Loucy (cell line): ENCODE results near the gene SPAG7.

Source experiments
- H2AFZ ChIP-seq: fragments of 200-600 bp; sonication (generic); 2 replicates; pipeline ENCODE4 v1.6.0; 2016; ENCODE audit warnings: antibody characterized with exemption, mild to moderate bottlenecking, low read length, moderate library complexity
- H3F3A ChIP-seq: fragments of 200-600 bp; 2 replicates; pipeline ENCODE4 v1.6.0; 2016; ENCODE audit warnings: antibody characterized with exemption, low read depth, mild to moderate bottlenecking
- H3K27me3 ChIP-seq: fragments of 200-600 bp; sonication (generic); 2 replicates; pipeline ENCODE4 v1.6.1; 2014; ENCODE audit warnings: low read length, mild to moderate bottlenecking; ENCODE audit not compliant: insufficient read depth, poor library complexity, severe bottlenecking
- H3K36me3 ChIP-seq: fragments of 200-600 bp; sonication (generic); 2 replicates; pipeline ENCODE4 v1.6.1; 2016; ENCODE audit warnings: low read length; ENCODE audit not compliant: insufficient read depth
- H3K4me1 ChIP-seq: fragments of 200-600 bp; sonication (generic); 2 replicates; pipeline ENCODE4 v1.5.1; 2014; ENCODE audit warnings: low read length, mild to moderate bottlenecking; ENCODE audit not compliant: insufficient read depth, poor library complexity, severe bottlenecking
- H3K4me2 ChIP-seq: fragments of 200-600 bp; sonication (generic); 2 replicates; pipeline ENCODE4 v1.6.0; 2014; ENCODE audit warnings: antibody characterized with exemption, low read length, low read depth, mild to moderate bottlenecking; ENCODE audit not compliant: poor library complexity, severe bottlenecking
- H3K4me3 ChIP-seq: fragments of 200-600 bp; sonication (generic); 2 replicates; pipeline ENCODE4 v1.5.1; 2014; ENCODE audit warnings: low read length, mild to moderate bottlenecking, mixed read lengths; ENCODE audit not compliant: poor library complexity, severe bottlenecking
- H3K79me2 ChIP-seq: fragments of 200-600 bp; sonication (generic); 2 replicates; pipeline ENCODE4 v1.6.1; 2014; ENCODE audit warnings: low read length; ENCODE audit not compliant: insufficient read depth
- H3K9ac ChIP-seq: fragments of 200-600 bp; sonication (generic); 2 replicates; pipeline ENCODE4 v1.6.0; 2014; ENCODE audit warnings: mild to moderate bottlenecking, low read depth, low read length, moderate library complexity; ENCODE audit not compliant: poor library complexity, severe bottlenecking
- H3K9me2 ChIP-seq: fragments of 200-600 bp; sonication (generic); replicated peaks from 2 replicates; pipeline ENCODE4 v1.6.1; 2016; ENCODE audit warnings: low read depth, low read length, mixed read lengths
- H3K9me3 ChIP-seq: fragments of 200-600 bp; sonication (generic); 2 replicates; pipeline ENCODE4 v1.6.1; 2014; ENCODE audit warnings: mild to moderate bottlenecking, antibody characterized with exemption, low read length, low read depth; ENCODE audit not compliant: insufficient read depth
- H4K20me1 ChIP-seq: fragments of 200-600 bp; sonication (generic); 2 replicates; pipeline ENCODE4 v1.6.0; 2014; ENCODE audit warnings: antibody characterized with exemption, low read length, mild to moderate bottlenecking; ENCODE audit not compliant: insufficient read depth, poor library complexity, severe bottlenecking
- EZH2phosphoT487 ChIP-seq: fragments of 200-600 bp; IDR thresholded peaks from 2 replicates; pipeline ENCODE4 v1.6.1; 2018; ENCODE audit warnings: antibody characterized with exemption, mild to moderate bottlenecking, moderate library complexity, borderline replicate concordance
- TF ChIP-seq, protein P1 (sequence below): fragments of 200-600 bp; sonication (generic); conservative IDR thresholded peaks from 2 replicates; pipeline ENCODE4 v1.5.1; 2014; ENCODE audit warnings: mild to moderate bottlenecking, antibody characterized with exemption, low read length

Gene SPAG7

GRCh38 chr17:4986951-4987766, 19.5 kb upstream of the SPAG7 start, which contains the start of gene CAMTA2:
Gene CAMTA2, minus strand, starts transcription at chr17:4987675. Its CDS starts 1,453 bp downstream, at chr17:4986222.
- TF ChIP-seq EZH2phosphoT487: no peak
- TF ChIP-seq, protein P1, sequence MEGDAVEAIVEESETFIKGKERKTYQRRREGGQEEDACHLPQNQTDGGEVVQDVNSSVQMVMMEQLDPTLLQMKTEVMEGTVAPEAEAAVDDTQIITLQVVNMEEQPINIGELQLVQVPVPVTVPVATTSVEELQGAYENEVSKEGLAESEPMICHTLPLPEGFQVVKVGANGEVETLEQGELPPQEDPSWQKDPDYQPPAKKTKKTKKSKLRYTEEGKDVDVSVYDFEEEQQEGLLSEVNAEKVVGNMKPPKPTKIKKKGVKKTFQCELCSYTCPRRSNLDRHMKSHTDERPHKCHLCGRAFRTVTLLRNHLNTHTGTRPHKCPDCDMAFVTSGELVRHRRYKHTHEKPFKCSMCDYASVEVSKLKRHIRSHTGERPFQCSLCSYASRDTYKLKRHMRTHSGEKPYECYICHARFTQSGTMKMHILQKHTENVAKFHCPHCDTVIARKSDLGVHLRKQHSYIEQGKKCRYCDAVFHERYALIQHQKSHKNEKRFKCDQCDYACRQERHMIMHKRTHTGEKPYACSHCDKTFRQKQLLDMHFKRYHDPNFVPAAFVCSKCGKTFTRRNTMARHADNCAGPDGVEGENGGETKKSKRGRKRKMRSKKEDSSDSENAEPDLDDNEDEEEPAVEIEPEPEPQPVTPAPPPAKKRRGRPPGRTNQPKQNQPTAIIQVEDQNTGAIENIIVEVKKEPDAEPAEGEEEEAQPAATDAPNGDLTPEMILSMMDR: peak; percentile 85
- Histone ChIP-seq H3K4me1 (peaks cover 32% of the 10 kb centered on the region), H3K4me3 (peak within 1 kb of the TSS; percentile 96), H4K20me1 (no peaks in the 10 kb centered on the region), H3F3A (no peaks in the 10 kb centered on the region), H2AFZ (peak within 1 kb of the TSS; percentile 99), H3K4me2 (peak within 1 kb of the TSS; percentile 99), H3K79me2 (peaks cover 24% of the 10 kb centered on the region; the same call in 1 of the 2 replicates), H3K27me3 (no peaks in the 10 kb centered on the region), H3K36me3 (peaks cover 5% of the 10 kb centered on the region; the same call in 1 of the 2 replicates), H3K9me3 (no peaks in the 10 kb centered on the region), H3K9me2 (no peaks in the 10 kb centered on the region), H3K9ac (peak within 1 kb of the TSS; percentile 91)

- no peak for TF ChIP-seq EZH2phosphoT487
- TF ChIP-seq, protein P1: no peak
- H3K9ac ChIP-seq: peak overlapping the region; percentile 91
Observed at GRCh38 chr17:4986403-4986802, 18.8 kb upstream of the SPAG7 start.

DNA sequence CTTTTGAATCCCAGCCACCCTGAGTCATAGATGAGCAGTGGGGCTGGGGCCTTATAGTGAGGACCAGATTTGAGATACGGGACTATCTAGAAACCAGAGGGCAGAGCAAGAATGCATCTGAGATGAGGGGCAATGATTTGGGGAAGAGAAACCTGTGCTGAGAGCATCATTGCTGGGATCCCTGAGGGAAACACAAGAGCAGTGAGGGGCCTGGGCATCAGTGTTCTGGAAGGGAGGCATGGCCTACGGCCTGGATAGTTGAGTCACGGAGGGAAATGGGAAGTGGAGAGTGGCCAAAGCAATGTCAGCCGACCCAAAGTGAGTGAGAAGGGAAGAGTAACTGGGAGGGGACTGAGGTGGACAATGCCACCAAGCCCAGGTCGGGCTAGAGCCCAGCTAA, 14.7 kb upstream of the SPAG7 start:
- Histone ChIP-seq H3K36me3 (peaks cover 5% of the 10 kb centered on the region; the same call in 1 of the 2 replicates), H3K9me2 (no peaks in the 10 kb centered on the region), H3F3A (no peaks in the 10 kb centered on the region), H3K79me2 (peaks cover 13% of the 10 kb centered on the region; the same call in 1 of the 2 replicates), H3K27me3 (no peaks in the 10 kb centered on the region), H4K20me1 (no peaks in the 10 kb centered on the region), H3K4me3 (no peak overlapping the region), H3K9ac (no peak overlapping the region), H3K4me1 (peaks cover 19% of the 10 kb centered on the region), H2AFZ (no peak overlapping the region), H3K4me2 (no peak overlapping the region), H3K9me3 (no peaks in the 10 kb centered on the region)
- TF ChIP-seq EZH2phosphoT487: no peak
- TF ChIP-seq, protein P1: no peak

More at GRCh38 chr17:4986403-4986802, 18.8 kb upstream of the SPAG7 start:
- Histone ChIP-seq H3K4me2 (peak overlapping the region; percentile 99), H3K9me3 (no peaks in the 10 kb centered on the region), H3K79me2 (peaks cover 24% of the 10 kb centered on the region; the same call in 1 of the 2 replicates), H3F3A (no peaks in the 10 kb centered on the region), H3K4me3 (peak overlapping the region; percentile 96), H4K20me1 (no peaks in the 10 kb centered on the region), H3K27me3 (no peaks in the 10 kb centered on the region), H3K4me1 (peaks cover 32% of the 10 kb centered on the region), H3K9me2 (no peaks in the 10 kb centered on the region), H2AFZ (no peak overlapping the region), H3K36me3 (peaks cover 5% of the 10 kb centered on the region; the same call in 1 of the 2 replicates)
